B cell (primary cell): Measurements from ENCODE around the gene ZMPSTE24. TPM values are rescaled to one million over a fixed set of nuclear protein-coding genes. Genes with fewer than 3 reads are reported as not detected.

Experiments
- ATAC-seq: fragments of 200-7000 bp; cut with Tn5 transposase; one replicate; pipeline ENCODE4 v1.10.0; 2021; ENCODE audit warnings: low read depth, mild to moderate bottlenecking, moderate number of reproducible peaks, moderate library complexity
- CTCF ChIA-PET: fragments of 350-600 bp; sonication (Branson Sonifier 250); formaldehyde crosslinking; loops from one replicate; lab custom pipeline; 2021; ENCODE audit warnings: antibody characterized with exemption, inconsistent platforms; lab: Charles Lee
- POLR2A ChIA-PET: fragments of 350-600 bp; sonication (Branson Sonifier 250); formaldehyde crosslinking; loops from one replicate; lab custom pipeline; 2021; ENCODE audit warnings: antibody characterized with exemption; lab: Charles Lee
- DNase-seq: peaks from one replicate; pipeline ENCODE4 v3.0.0; 2013
- H2AFZ ChIP-seq: 2 replicates; pipeline ENCODE4 v1.6.1; 2012; ENCODE audit warnings: mild to moderate bottlenecking, low read depth, low read length; ENCODE audit not compliant: insufficient read depth, poor library complexity, severe bottlenecking
- H3K27ac ChIP-seq, 2 donors: 1 replicate in 1 of 2; 2 replicates in 1 of 2; pipeline ENCODE4 v1.5.1; 2012 to 2013; ENCODE audit warnings: low read length in 2 of 2, mild to moderate bottlenecking in 2 of 2, moderate library complexity in 1 of 2
- H3K27me3 ChIP-seq, 4 experiments: fragments of 200-600 bp in 1 of 4; sonication (generic) in 1 of 4; replicated peaks in 1 of 4; 1 replicate in 2 of 4; 2 replicates in 2 of 4; pipeline versions ENCODE4 v1.6.1 to v1.7.0; 2013 to 2016; ENCODE audit warnings: low read length in 3 of 4, mild to moderate bottlenecking in 2 of 4, mixed read lengths in 1 of 4, moderate library complexity in 1 of 4; ENCODE audit not compliant: insufficient read depth in 4 of 4, control insufficient read depth in 3 of 4; ENCODE audit errors: control extremely low read depth in 1 of 4
- H3K36me3 ChIP-seq, 2 experiments: replicated peaks in 1 of 2; 1 replicate in 1 of 2; 2 replicates in 1 of 2; pipeline versions ENCODE4 v1.6.1 to v1.7.1; 2013; ENCODE audit warnings: low read length in 1 of 2; ENCODE audit not compliant: insufficient read depth in 2 of 2, control insufficient read depth in 1 of 2; ENCODE audit errors: control extremely low read depth in 1 of 2, extremely low read depth in 1 of 2
- H3K4me1 ChIP-seq, 2 donors: fragments of 200-600 bp in 1 of 2; sonication (generic) in 1 of 2; 1 replicate in 1 of 2; 2 replicates in 1 of 2; pipeline versions ENCODE4 v1.5.1 to v1.6.1; 2013 to 2017; ENCODE audit warnings: low read length in 2 of 2; ENCODE audit not compliant: control insufficient read depth in 2 of 2, insufficient read depth in 2 of 2
- H3K4me2 ChIP-seq: replicated peaks from 2 replicates; pipeline ENCODE3; 2012; ENCODE audit warnings: mild to moderate bottlenecking, low read depth, low read length; ENCODE audit not compliant: poor library complexity, severe bottlenecking
- H3K4me3 ChIP-seq, 5 experiments: fragments of 200-600 bp in 1 of 5; sonication (generic) in 1 of 5; 1 replicate in 3 of 5; 2 replicates in 2 of 5; pipeline versions ENCODE4 v1.5.1 to v1.7.0; 2011 to 2016; ENCODE audit warnings: low read length in 4 of 5, mild to moderate bottlenecking in 4 of 5, low read depth in 2 of 5, control low read depth in 1 of 5, moderate library complexity in 1 of 5; ENCODE audit not compliant: insufficient read depth in 1 of 5; ENCODE audit errors: control extremely low read depth in 1 of 5, extremely low read depth in 1 of 5
- H3K79me2 ChIP-seq: fragments of 200-600 bp; sonication (generic); one replicate; pipeline ENCODE4 v1.6.0; 2016; ENCODE audit warnings: low read length; ENCODE audit not compliant: control insufficient read depth, insufficient read depth
- H3K9ac ChIP-seq: fragments of 200-600 bp; sonication (generic); 2 replicates; pipeline ENCODE4 v1.6.1; 2017; ENCODE audit warnings: mild to moderate bottlenecking, low read length, moderate library complexity
- H3K9me3 ChIP-seq, 3 donors: one replicate each; pipeline versions ENCODE4 v1.6.1 to v1.7.1; 2013; ENCODE audit warnings: low read length in 2 of 3; ENCODE audit not compliant: control insufficient read depth in 2 of 3, insufficient read depth in 1 of 3; ENCODE audit errors: control extremely low read depth in 1 of 3
- H4K20me1 ChIP-seq: 2 replicates; pipeline ENCODE4 v1.6.0; 2012; ENCODE audit warnings: mild to moderate bottlenecking, low read length; ENCODE audit not compliant: insufficient read depth, control insufficient read depth, poor library complexity, severe bottlenecking
- H3K27ac Mint-ChIP-seq: one replicate; pipeline ENCODE4 v1.8.0; 2021; ENCODE audit warnings: mixed read lengths
- H3K27me3 Mint-ChIP-seq: one replicate; pipeline ENCODE4 v1.8.0; 2021; ENCODE audit warnings: mixed read lengths
- H3K4me1 Mint-ChIP-seq: one replicate; pipeline ENCODE4 v1.8.0; 2021; ENCODE audit warnings: mixed read lengths
- H3K4me3 Mint-ChIP-seq: one replicate; pipeline ENCODE4 v1.8.0; 2021; ENCODE audit warnings: mixed read lengths
- H3K9me3 Mint-ChIP-seq: one replicate; pipeline ENCODE4 v1.8.0; 2022; ENCODE audit warnings: mixed read lengths; ENCODE audit not compliant: insufficient read depth
- CTCF ChIP-seq: fragments of 200-600 bp; IDR thresholded peaks from one replicate; pipeline ENCODE4 v1.8.0; 2022; ENCODE audit warnings: antibody characterized with exemption, mild to moderate bottlenecking
- EZH2 ChIP-seq: IDR thresholded peaks from 2 replicates; pipeline ENCODE4 v1.6.1; 2012; ENCODE audit warnings: borderline replicate concordance, low read depth, mild to moderate bottlenecking, moderate library complexity, low read length; ENCODE audit not compliant: insufficient read depth, poor library complexity, severe bottlenecking
- WGBS: methylation state at CpG from one replicate; pipeline ENCODE4 v1.1.5; 2013; ENCODE audit warnings: missing lambda C conversion rate; ENCODE audit not compliant: insufficient coverage; 5-methylcytosine and 5-hydroxymethylcytosine counted together
- intact Hi-C: fragments of 100-400 bp; cut with micrococcal nuclease; formaldehyde crosslinking; loops from one replicate; pipeline ENCODE4 v1.10.0; 2022
- polyA plus RNA-seq: library from polyadenylated mRNA; depleted of rRNA; stranded (reverse); fragments of >200 nt; gene quantifications from 2 replicates; pipeline ENCODE4 v1.2.3, GENCODE V29; 2012
- total RNA-seq, 2 donors: library from RNA; stranded (reverse); fragments of 120-200 nt in 1 of 2; gene quantifications; 1 replicate in 1 of 2; 2 replicates in 1 of 2; pipeline versions ENCODE4 v1.2.3 to v1.2.4, GENCODE V29; 2013 to 2022

ZMPSTE24 gene
- total and polyA plus RNA-seq, 2 donors (not counting 1 experiment from before 2014, with no cell fraction given), result 3.5 to 18.5 TPM

- no peaks in the 10 kb centered on the region for H3K27me3 Mint-ChIP-seq
These were observed 31.8 kb upstream of the ZMPSTE24 start for GRCh38 chr1:40226192-40226591.

GRCh38 chr1:40232444-40232843 is 25.6 kb upstream of the ZMPSTE24 start:
- DNase-seq, result peak; percentile 69
- Mint-ChIP-seq H3K4me1 (peaks cover 4% of the 10 kb centered on the region), H3K27ac (peak overlapping the region; percentile 11), H3K9me3 (no peaks in the 10 kb centered on the region), H3K4me3 (no peak overlapping the region), H3K27me3 (no peaks in the 10 kb centered on the region)
- Histone ChIP-seq H3K4me2 (no peak overlapping the region), H3K36me3 (peaks cover 11 to 59% of the 10 kb centered on the region in 2 experiments), H3K9me3 (peaks cover 0 to 8% (median 0%) of the 10 kb centered on the region in 3 donors), H4K20me1 (no peaks in the 10 kb centered on the region), H3K79me2 (no peaks in the 10 kb centered on the region), H3K9ac (no peak overlapping the region), H3K27ac (no peak overlapping the region), H2AFZ (no peak overlapping the region), H3K4me1 (no peaks in the 10 kb centered on the region), H3K4me3 (no peak overlapping the region), H3K27me3 (no peaks in the 10 kb centered on the region)
- intact Hi-C loops, result no loop called here
- POLR2A ChIA-PET, result no interaction called here
- WGBS, result 63% methylated on average over 1 of the region's 4 CpGs
- ATAC-seq, result peak; percentile 63
- TF ChIP-seq EZH2 (no peak), CTCF (no peak)
- CTCF ChIA-PET, result interaction anchor here (1.0 to 2.1 kb wide), 3 partner anchors 10 to 106 kb away, joined by 3 to 6 read pairs (median 5); no protein-coding TSS in a partner anchor

More at GRCh38 chr1:40226192-40226591, 31.8 kb upstream of the ZMPSTE24 start:
- Mint-ChIP-seq H3K9me3 (no peaks in the 10 kb centered on the region), H3K4me3 (no peak overlapping the region), H3K4me1 (no peaks in the 10 kb centered on the region), H3K27ac (no peak overlapping the region)
- no peaks in the 10 kb centered on the region for H3K79me2 ChIP-seq
- 100% methylated on average over 2 of the region's 3 CpGs for WGBS
- no peaks in the 10 kb centered on the region for H3K27me3 ChIP-seq
- ATAC-seq (no peak), DNase-seq (no peak)
- H4K20me1 ChIP-seq, result no peaks in the 10 kb centered on the region
- H3K9ac ChIP-seq, result no peak overlapping the region
- no peak overlapping the region for H3K4me2 ChIP-seq
- no peak overlapping the region for H3K27ac ChIP-seq
- no peaks in the 10 kb centered on the region for H3K4me1 ChIP-seq
- ChIA-PET CTCF (interaction anchor here (0.5 to 1.6 kb wide), 3 partner anchors 25 to 446 kb away, joined by 3 to 5 read pairs (median 3); no protein-coding TSS in a partner anchor), POLR2A (no interaction called here)
- intact Hi-C loops, result no loop called here
- no peaks in the 10 kb centered on the region for H3K9me3 ChIP-seq
- no peak overlapping the region for H2AFZ ChIP-seq
- H3K36me3 ChIP-seq, result peaks cover 7 to 16% of the 10 kb centered on the region in 2 experiments
- no peak overlapping the region for H3K4me3 ChIP-seq
- TF ChIP-seq CTCF (no peak), EZH2 (no peak)
